Keratinocyte (primary cell): ENCODE data around the gene DOCK3. TPM values are rescaled to one million over a fixed set of nuclear protein-coding genes. Genes with fewer than 3 reads are reported as not detected.

Experiments used
- DNase-seq: peaks from one replicate; pipeline ENCODE4 v3.0.0-alpha.2; 2011; ENCODE audit warnings: low read depth, missing footprints, low spot score
- FAIRE-seq: peaks from 2 replicates; lab custom pipeline; 2011; peaks lifted over from hg19 to GRCh38; lab: Jason Lieb, UNC
- H2AFZ ChIP-seq: 2 replicates; pipeline ENCODE4 v1.6.0; 2012; ENCODE audit warnings: low read length, control low read depth, inconsistent platforms; ENCODE audit not compliant: control insufficient read depth
- H3K27ac ChIP-seq: 2 replicates; pipeline ENCODE4 v1.5.1; 2011; ENCODE audit warnings: low read length; ENCODE audit not compliant: control insufficient read depth, insufficient read depth
- H3K27me3 ChIP-seq: 3 replicates; pipeline ENCODE4 v1.6.0; 2011; ENCODE audit warnings: low read length; ENCODE audit not compliant: control insufficient read depth, insufficient read depth; ENCODE audit errors: extremely low read depth
- H3K36me3 ChIP-seq, 2 experiments: 2 replicates in 1 of 2; 3 replicates in 1 of 2; pipeline ENCODE4 v1.5.1; 2011; ENCODE audit warnings: low read length in 2 of 2, mild to moderate bottlenecking in 1 of 2; ENCODE audit not compliant: control insufficient read depth in 2 of 2, insufficient read depth in 2 of 2; ENCODE audit errors: extremely low read depth in 1 of 2
- H3K4me1 ChIP-seq: 3 replicates; pipeline ENCODE4 v1.5.1; 2011; ENCODE audit warnings: low read length; ENCODE audit not compliant: control insufficient read depth, insufficient read depth; ENCODE audit errors: extremely low read depth
- H3K4me2 ChIP-seq: 3 replicates; pipeline ENCODE4 v1.6.0; 2011; ENCODE audit warnings: low read depth, low read length; ENCODE audit not compliant: control insufficient read depth, insufficient read depth; ENCODE audit errors: extremely low read depth
- H3K4me3 ChIP-seq, 3 experiments: fragments of 200-600 bp in 1 of 3; sonication (generic) in 1 of 3; 2 replicates in 2 of 3; 3 replicates in 1 of 3; pipeline ENCODE4 v1.5.1; 2011 to 2016; ENCODE audit warnings: low read length in 3 of 3, mild to moderate bottlenecking in 3 of 3, control low read depth in 2 of 3, inconsistent platforms in 1 of 3, low read depth in 1 of 3, mixed read lengths in 1 of 3, mixed run types in 1 of 3, moderate library complexity in 1 of 3; ENCODE audit not compliant: control insufficient read depth in 2 of 3, insufficient read depth in 2 of 3; ENCODE audit errors: extremely low read depth in 1 of 3
- H3K79me2 ChIP-seq: 2 replicates; pipeline ENCODE4 v1.6.0; 2012; ENCODE audit warnings: low read length; ENCODE audit not compliant: control insufficient read depth, insufficient read depth
- H3K9ac ChIP-seq: 3 replicates; pipeline ENCODE4 v1.6.0; 2011; ENCODE audit warnings: low read length; ENCODE audit not compliant: control insufficient read depth, insufficient read depth; ENCODE audit errors: extremely low read depth
- H3K9me1 ChIP-seq: 3 replicates; pipeline ENCODE4 v1.6.0; 2011; ENCODE audit warnings: low read length; ENCODE audit not compliant: control insufficient read depth, insufficient read depth; ENCODE audit errors: extremely low read depth
- H3K9me3 ChIP-seq: 2 replicates; pipeline ENCODE4 v1.5.1; 2012; ENCODE audit warnings: low read depth, low read length; ENCODE audit not compliant: control insufficient read depth
- H4K20me1 ChIP-seq: 3 replicates; pipeline ENCODE4 v1.6.0; 2011; ENCODE audit warnings: low read length; ENCODE audit not compliant: control insufficient read depth, insufficient read depth; ENCODE audit errors: extremely low read depth
- CTCF ChIP-seq, 3 experiments: IDR thresholded peaks in 1 of 3; conservative IDR thresholded peaks in 1 of 3; optimal IDR thresholded peaks in 1 of 3; 2 replicates in 2 of 3; 3 replicates in 1 of 3; pipeline versions ENCODE3 to v1.5.1; 2011; ENCODE audit warnings: low read length in 3 of 3, mild to moderate bottlenecking in 3 of 3, moderate library complexity in 2 of 3, control low read depth in 1 of 3, inconsistent platforms in 1 of 3; ENCODE audit not compliant: insufficient read depth in 2 of 3; ENCODE audit errors: extremely low read depth in 1 of 3
- EZH2 ChIP-seq: IDR thresholded peaks from one replicate; pipeline ENCODE4 v1.6.1; 2012; ENCODE audit warnings: inconsistent platforms, mild to moderate bottlenecking, low read length, moderate library complexity
- dilution Hi-C: fragments of 300-500 bp; cut with MboI; formaldehyde crosslinking; loops from one replicate; pipeline ENCODE4 v1.7.0; 2020; ENCODE audit warnings: low sequenced_read_pairs; ENCODE audit not compliant: extremely low pct_ligation_motif_present
- polyA plus RNA-seq, 5 experiments: library from polyadenylated mRNA; depleted of rRNA in 3 of 5; stranded (reverse) in 3 of 5; stranded (forward) in 1 of 5; unstranded in 1 of 5; fragments of >200 nt; gene quantifications; 1 replicate in 1 of 5; 2 replicates in 3 of 5; 3 replicates in 1 of 5; pipeline versions ENCODE4 v1.2.1 to v1.2.3, GENCODE V29; 2011 to 2012; ENCODE audit warnings: missing spikeins in 2 of 5, low read depth in 1 of 5, low replicate concordance in 1 of 5

The DOCK3 gene
- polyA plus RNA-seq, 1 donor (not counting 4 experiments of a cell fraction or from before 2014, with no cell fraction given), result 0.10 TPM

- TF ChIP-seq EZH2 (no peak), CTCF (optimal IDR thresholded peaks at IDR 0.05 in 1 of 3, IDR thresholded peaks at IDR 0.05 in 1 of 3, conservative IDR thresholded peaks at IDR 0.05 in 1 of 3; ENCODE audit: extremely low read depth in 1 of 3, insufficient read depth in 2 of 3, low read length in 3 of 3) (no peak)
- Histone ChIP-seq H3K9me1 (no peaks in the 10 kb centered on the region), H3K27ac (no peak overlapping the region), H3K79me2 (no peaks in the 10 kb centered on the region), H3K4me1 (no peaks in the 10 kb centered on the region), H3K9me3 (no peaks in the 10 kb centered on the region), H2AFZ (no peak overlapping the region), H3K9ac (no peak overlapping the region), H3K4me3 (no peak overlapping the region), H3K4me2 (no peak overlapping the region), H4K20me1 (no peaks in the 10 kb centered on the region), H3K36me3 (no peaks in the 10 kb centered on the region), H3K27me3 (no peaks in the 10 kb centered on the region)
- DNase-seq (no peak), FAIRE-seq (no peak)
- dilution Hi-C loops, result no loop called here
These were observed 400.6 kb downstream of the DOCK3 start for GRCh38 chr3:51075221-51075775.

GRCh38 chr3:51082363-51082762, 407.6 kb downstream of the DOCK3 start:
- Histone ChIP-seq H3K9me1 (no peaks in the 10 kb centered on the region), H3K9me3 (no peaks in the 10 kb centered on the region), H3K4me2 (no peak overlapping the region), H3K9ac (no peak overlapping the region), H3K36me3 (no peaks in the 10 kb centered on the region), H3K4me1 (no peaks in the 10 kb centered on the region), H3K27ac (no peak overlapping the region), H4K20me1 (no peaks in the 10 kb centered on the region), H3K79me2 (no peaks in the 10 kb centered on the region), H3K4me3 (no peak overlapping the region), H3K27me3 (no peaks in the 10 kb centered on the region), H2AFZ (no peak overlapping the region)
- no peak for FAIRE-seq
- dilution Hi-C loops, result no loop called here
- peak in 1 of 3 experiments; percentile 7 for TF ChIP-seq CTCF (optimal IDR thresholded peaks at IDR 0.05 in 1 of 3, IDR thresholded peaks at IDR 0.05 in 1 of 3, conservative IDR thresholded peaks at IDR 0.05 in 1 of 3; ENCODE audit: extremely low read depth in 1 of 3, insufficient read depth in 2 of 3, low read length in 3 of 3)
- TF ChIP-seq EZH2, result no peak
- DNase-seq, result no peak
